CD4-positive, CD25-positive, alpha-beta regulatory T cell (primary cell): ENCODE data around the gene NFASC. TPM values are rescaled to one million over a fixed set of nuclear protein-coding genes. Genes with fewer than 3 reads are reported as not detected.

Source experiments
- ATAC-seq, 2 donors: fragments of 150-1000 bp; cut with Tn5 transposase; one replicate each; pipeline ENCODE4 v1.10.0; 2021; ENCODE audit warnings: low read depth in 2 of 2, moderate number of reproducible peaks in 2 of 2, moderate library complexity in 1 of 2
- DNase-seq, 3 donors: peaks; one replicate each; pipeline versions ENCODE4 v3.0.0 to v3.0.0-alpha.2; 2012 to 2022; ENCODE audit warnings: mixed read lengths in 1 of 3
- H3K27ac ChIP-seq: one replicate; pipeline ENCODE4 v1.7.0; 2013; ENCODE audit warnings: mild to moderate bottlenecking, low read length; ENCODE audit not compliant: insufficient read depth, poor library complexity, severe bottlenecking
- H3K27me3 ChIP-seq: one replicate; pipeline ENCODE4 v1.7.0; 2013; ENCODE audit warnings: low read length; ENCODE audit not compliant: control insufficient read depth, insufficient read depth
- H3K36me3 ChIP-seq: one replicate; pipeline ENCODE4 v1.7.0; 2013; ENCODE audit warnings: mild to moderate bottlenecking, low read length, moderate library complexity; ENCODE audit not compliant: control insufficient read depth, insufficient read depth
- H3K4me1 ChIP-seq: 2 replicates; pipeline ENCODE4 v1.7.0; 2013; ENCODE audit warnings: mild to moderate bottlenecking, low read length; ENCODE audit not compliant: insufficient read depth, control insufficient read depth, poor library complexity, severe bottlenecking
- H3K4me3 ChIP-seq: one replicate; pipeline ENCODE4 v1.7.0; 2013; ENCODE audit warnings: low read depth, mild to moderate bottlenecking, low read length, moderate library complexity
- H3K9me3 ChIP-seq, 2 experiments: 1 replicate in 1 of 2; 2 replicates in 1 of 2; pipeline ENCODE4 v1.7.0; 2013; ENCODE audit warnings: low read length in 2 of 2, mild to moderate bottlenecking in 1 of 2, moderate library complexity in 1 of 2; ENCODE audit not compliant: control insufficient read depth in 2 of 2
- H3K27ac Mint-ChIP-seq, 3 donors: one replicate each; pipeline ENCODE4 v1.8.0; 2020 to 2022; ENCODE audit warnings: mild to moderate bottlenecking in 3 of 3, mixed read lengths in 3 of 3, moderate library complexity in 2 of 3
- H3K27me3 Mint-ChIP-seq: one replicate; pipeline ENCODE4 v1.8.0; 2022; ENCODE audit warnings: mild to moderate bottlenecking, mixed read lengths
- H3K36me3 Mint-ChIP-seq: one replicate; pipeline ENCODE4 v1.8.0; 2020; ENCODE audit warnings: mixed read lengths
- H3K4me1 Mint-ChIP-seq, 4 donors: one replicate each; pipeline ENCODE4 v1.8.0; 2020 to 2022; ENCODE audit warnings: mixed read lengths in 4 of 4, mild to moderate bottlenecking in 1 of 4
- H3K4me3 Mint-ChIP-seq, 4 donors: one replicate each; pipeline ENCODE4 v1.8.0; 2020 to 2022; ENCODE audit warnings: mild to moderate bottlenecking in 4 of 4, mixed read lengths in 4 of 4, moderate library complexity in 3 of 4
- H3K9me3 Mint-ChIP-seq, 7 donors: one replicate each; pipeline ENCODE4 v1.8.0; 2020 to 2022; ENCODE audit warnings: mixed read lengths in 7 of 7, mild to moderate bottlenecking in 3 of 7, moderate library complexity in 2 of 7
- polyA plus RNA-seq, 4 donors: library from polyadenylated mRNA; unstranded; fragments of 300-500 nt; fragmentation: Illumina TruSeq; gene quantifications; one replicate each; pipeline ENCODE4 v1.2.3, GENCODE V29; 2021
- total RNA-seq: library from RNA; stranded (reverse); gene quantifications from one replicate; pipeline ENCODE4 v1.2.3, GENCODE V29; 2022

Gene NFASC
- total and polyA plus RNA-seq, 5 donors from 2014 or later, result not detected

DNA sequence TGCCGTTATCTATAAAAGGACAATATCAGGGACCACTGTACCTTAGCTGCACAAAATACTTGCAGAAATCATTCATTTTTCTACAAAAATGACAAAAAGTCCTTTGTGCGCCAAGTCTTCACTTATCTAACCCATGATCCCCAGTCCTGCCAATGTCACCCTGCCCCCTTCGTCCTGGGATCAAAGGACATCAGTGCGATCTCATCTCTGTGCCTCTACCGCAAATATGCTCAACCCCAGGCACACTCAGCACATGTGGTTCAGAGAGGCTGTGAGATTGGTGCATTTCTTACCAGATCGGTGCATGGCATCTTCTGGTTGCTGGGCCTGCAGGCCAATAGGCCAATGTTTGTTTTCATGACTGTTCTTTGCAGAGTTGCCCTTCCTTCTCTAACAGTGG is 72.8 kb downstream of the NFASC start:
- no peaks in the 10 kb centered on the region for H3K27me3 ChIP-seq
- no peaks in the 10 kb centered on the region for H3K4me1 ChIP-seq
- no peak overlapping the region for H3K27ac ChIP-seq
- DNase-seq, result no peak
- Mint-ChIP-seq H3K27ac (no peak overlapping the region), H3K9me3 (peaks cover 0 to 1% (median 0%) of the 10 kb centered on the region in 7 donors), H3K4me1 (no peaks in the 10 kb centered on the region), H3K4me3 (no peak overlapping the region), H3K27me3 (no peaks in the 10 kb centered on the region), H3K36me3 (no peaks in the 10 kb centered on the region)
- ATAC-seq, result no peak
- no peaks in the 10 kb centered on the region for H3K36me3 ChIP-seq
- H3K4me3 ChIP-seq, result no peak overlapping the region
- H3K9me3 ChIP-seq, result no peaks in the 10 kb centered on the region

DNA sequence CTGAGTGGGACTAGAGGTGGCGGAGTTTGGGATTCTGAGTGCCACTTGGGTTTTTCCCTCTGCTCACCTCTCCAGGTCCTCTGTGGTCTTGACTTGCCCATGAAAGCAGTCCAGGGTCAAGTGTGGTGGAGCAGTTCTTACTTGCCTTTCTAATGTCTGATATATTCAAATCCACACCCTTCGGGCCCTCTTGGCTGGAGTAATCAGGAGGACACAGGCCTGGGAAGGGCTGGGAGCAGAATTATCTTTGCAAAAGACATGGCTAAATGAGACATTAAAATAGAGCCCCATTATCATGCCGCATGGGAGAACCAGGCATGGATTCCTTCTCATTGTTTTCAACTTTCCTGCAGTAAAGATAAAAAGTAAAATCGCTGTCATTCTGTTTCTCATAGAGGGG is 74.0 kb downstream of the NFASC start:
- no peak for ATAC-seq
- Histone ChIP-seq H3K4me1 (no peaks in the 10 kb centered on the region), H3K9me3 (no peaks in the 10 kb centered on the region), H3K4me3 (no peak overlapping the region), H3K27me3 (no peaks in the 10 kb centered on the region), H3K36me3 (no peaks in the 10 kb centered on the region), H3K27ac (no peak overlapping the region)
- no peak overlapping the region for H3K4me3 Mint-ChIP-seq
- no peak overlapping the region for H3K27ac Mint-ChIP-seq
- peaks cover 7% of the 10 kb centered on the region for H3K27me3 Mint-ChIP-seq
- DNase-seq, result no peak
- H3K4me1 Mint-ChIP-seq, result no peaks in the 10 kb centered on the region
- no peaks in the 10 kb centered on the region for H3K9me3 Mint-ChIP-seq
- H3K36me3 Mint-ChIP-seq, result no peaks in the 10 kb centered on the region

DNA sequence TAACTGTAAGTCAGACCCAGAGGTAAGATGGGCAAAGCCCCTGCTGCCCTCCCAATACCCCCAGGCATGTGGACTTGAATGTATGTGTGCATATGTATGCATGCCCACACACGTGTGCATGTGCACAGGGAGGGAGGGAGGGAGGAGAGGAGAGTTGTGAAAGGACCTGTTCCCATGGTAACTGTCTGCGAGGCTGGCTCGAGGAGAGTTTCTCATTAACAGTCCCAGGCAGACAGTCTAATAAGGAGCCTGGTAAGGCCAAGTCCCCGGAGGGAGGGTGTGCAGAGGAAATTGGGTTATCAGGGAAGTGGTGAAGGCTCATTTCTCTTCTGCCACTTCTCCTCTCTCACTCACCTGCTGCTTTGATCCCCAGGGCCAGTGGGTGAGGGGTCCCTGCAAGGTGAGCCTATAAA is 74.9 kb downstream of the NFASC start:
- DNase-seq (no peak), ATAC-seq (no peak)
- Mint-ChIP-seq H3K27me3 (peaks cover 8% of the 10 kb centered on the region), H3K4me3 (no peak overlapping the region), H3K9me3 (no peaks in the 10 kb centered on the region), H3K27ac (no peak overlapping the region), H3K36me3 (no peaks in the 10 kb centered on the region), H3K4me1 (no peaks in the 10 kb centered on the region)
- Histone ChIP-seq H3K27me3 (no peaks in the 10 kb centered on the region), H3K36me3 (no peaks in the 10 kb centered on the region), H3K9me3 (no peaks in the 10 kb centered on the region), H3K27ac (no peak overlapping the region), H3K4me3 (no peak overlapping the region), H3K4me1 (no peaks in the 10 kb centered on the region)

DNA sequence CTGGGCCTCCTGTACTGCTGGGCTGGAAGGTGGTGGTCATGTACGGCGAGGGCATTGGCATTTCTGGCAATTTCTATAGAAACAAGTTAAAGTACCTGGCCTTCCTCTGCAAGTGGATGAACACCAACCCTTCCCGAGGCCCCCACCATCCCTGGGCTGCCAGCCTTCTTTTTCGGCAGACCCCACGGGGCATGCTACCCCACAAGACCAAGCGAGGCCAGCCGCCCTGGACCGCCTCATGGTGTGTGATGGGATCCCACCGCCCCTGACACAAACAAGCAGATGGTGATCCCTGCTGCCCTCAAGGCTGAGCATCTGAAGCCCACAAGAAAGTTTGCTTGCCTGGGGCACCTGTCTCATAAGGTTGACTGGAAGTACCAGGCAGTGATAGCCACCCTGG is 76.0 kb downstream of the NFASC start:
- H3K36me3 ChIP-seq, result no peaks in the 10 kb centered on the region
- DNase-seq (no peak), ATAC-seq (no peak)
- H3K9me3 ChIP-seq, result no peaks in the 10 kb centered on the region
- no peaks in the 10 kb centered on the region for H3K4me1 ChIP-seq
- H3K27ac Mint-ChIP-seq, result no peak overlapping the region
- H3K4me3 ChIP-seq, result no peak overlapping the region
- H3K27me3 Mint-ChIP-seq, result peaks cover 8% of the 10 kb centered on the region
- H3K27me3 ChIP-seq, result no peaks in the 10 kb centered on the region
- no peak overlapping the region for H3K4me3 Mint-ChIP-seq
- H3K27ac ChIP-seq, result no peak overlapping the region
- H3K36me3 Mint-ChIP-seq, result no peaks in the 10 kb centered on the region
- no peaks in the 10 kb centered on the region for H3K4me1 Mint-ChIP-seq
- H3K9me3 Mint-ChIP-seq, result no peaks in the 10 kb centered on the region

DNA sequence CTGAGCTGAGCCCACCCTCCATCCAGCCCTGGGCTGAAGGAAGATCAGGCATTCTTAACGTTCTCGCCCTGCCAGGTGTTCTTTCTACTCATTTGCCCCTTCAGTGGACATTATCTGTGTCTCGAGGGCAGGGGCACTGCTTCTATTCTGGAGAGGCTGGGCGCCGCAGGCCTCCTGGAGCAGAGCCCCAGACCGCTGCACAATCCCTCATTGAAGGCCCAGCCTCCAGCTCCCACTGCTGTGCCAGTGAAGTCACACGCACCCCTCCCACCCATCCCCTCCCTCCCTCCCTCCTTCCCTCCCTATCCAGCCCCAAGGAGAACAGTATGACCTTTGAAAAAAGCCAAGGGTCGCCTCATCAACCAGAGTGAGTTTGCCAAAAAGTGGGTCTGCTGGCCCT is 76.7 kb downstream of the NFASC start:
- Histone ChIP-seq H3K4me3 (no peak overlapping the region), H3K27ac (no peak overlapping the region), H3K36me3 (no peaks in the 10 kb centered on the region), H3K9me3 (no peaks in the 10 kb centered on the region), H3K4me1 (no peaks in the 10 kb centered on the region), H3K27me3 (no peaks in the 10 kb centered on the region)
- ATAC-seq, result no peak
- no peaks in the 10 kb centered on the region for H3K4me1 Mint-ChIP-seq
- H3K36me3 Mint-ChIP-seq, result no peaks in the 10 kb centered on the region
- no peak overlapping the region for H3K27ac Mint-ChIP-seq
- H3K9me3 Mint-ChIP-seq, result no peaks in the 10 kb centered on the region
- no peak for DNase-seq
- H3K27me3 Mint-ChIP-seq, result peaks cover 8% of the 10 kb centered on the region
- no peak overlapping the region for H3K4me3 Mint-ChIP-seq

DNA sequence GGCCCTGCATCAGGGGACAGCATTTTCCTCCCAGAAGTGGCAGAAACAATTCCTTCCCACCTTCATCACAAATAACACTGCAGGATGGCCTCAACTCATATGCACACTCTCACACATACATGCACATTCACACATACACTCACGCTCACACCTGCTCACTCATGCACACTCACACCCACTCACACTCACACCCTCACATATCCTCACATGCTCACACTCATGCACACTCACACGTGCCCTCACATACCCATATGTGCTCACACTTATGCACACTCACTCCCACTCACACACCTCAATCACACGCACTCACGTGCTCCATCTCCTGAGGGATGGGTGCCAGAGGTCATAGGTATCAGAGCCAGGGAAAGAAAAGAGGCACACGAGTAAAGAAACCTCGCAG is 77.1 kb downstream of the NFASC start:
- no peaks in the 10 kb centered on the region for H3K27me3 ChIP-seq
- DNase-seq (no peak), ATAC-seq (no peak)
- H3K9me3 ChIP-seq, result no peaks in the 10 kb centered on the region
- no peaks in the 10 kb centered on the region for H3K36me3 ChIP-seq
- no peaks in the 10 kb centered on the region for H3K4me1 Mint-ChIP-seq
- H3K27ac Mint-ChIP-seq, result no peak overlapping the region
- no peaks in the 10 kb centered on the region for H3K4me1 ChIP-seq
- H3K9me3 Mint-ChIP-seq, result no peaks in the 10 kb centered on the region
- H3K36me3 Mint-ChIP-seq, result no peaks in the 10 kb centered on the region
- peaks cover 8% of the 10 kb centered on the region for H3K27me3 Mint-ChIP-seq
- H3K27ac ChIP-seq, result no peak overlapping the region
- H3K4me3 Mint-ChIP-seq, result no peak overlapping the region
- no peak overlapping the region for H3K4me3 ChIP-seq

DNA sequence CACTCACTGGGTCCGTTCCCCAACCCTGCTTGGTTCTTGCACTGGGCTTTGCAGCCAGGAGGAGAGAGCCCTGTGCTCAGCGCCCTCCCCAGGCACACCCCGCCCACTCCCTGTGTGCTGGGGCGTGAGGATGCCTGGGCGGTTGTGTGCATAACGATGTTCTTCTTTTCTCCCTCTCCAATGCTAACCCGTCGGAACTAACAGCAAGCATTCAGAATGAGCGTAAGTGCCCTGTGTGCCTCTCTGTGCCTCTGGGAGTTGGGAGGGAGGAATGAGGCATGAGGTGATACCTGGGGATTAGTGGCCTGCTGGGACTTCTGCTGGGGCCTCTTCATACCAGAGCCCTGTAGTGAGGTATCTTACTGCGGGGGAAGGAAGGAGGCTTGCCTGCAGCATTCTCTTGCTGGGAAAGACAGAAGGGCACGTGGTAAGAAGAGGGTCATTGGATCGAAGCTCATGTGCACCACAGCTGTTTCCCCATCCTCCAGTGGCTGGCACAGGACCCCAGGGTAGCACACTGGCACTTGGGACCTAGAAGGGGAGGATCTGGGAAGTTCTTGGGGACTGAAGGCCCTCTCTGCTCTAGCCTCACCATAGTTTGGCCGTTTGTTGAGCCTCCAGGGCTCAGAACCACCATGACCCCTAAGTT is 79.8 kb downstream of the NFASC start:
- Mint-ChIP-seq H3K4me1 (no peaks in the 10 kb centered on the region), H3K4me3 (no peak overlapping the region), H3K27me3 (peaks cover 15% of the 10 kb centered on the region), H3K9me3 (no peaks in the 10 kb centered on the region), H3K36me3 (no peaks in the 10 kb centered on the region), H3K27ac (no peak overlapping the region)
- Histone ChIP-seq H3K9me3 (no peaks in the 10 kb centered on the region), H3K4me3 (no peak overlapping the region), H3K4me1 (no peaks in the 10 kb centered on the region), H3K27ac (no peak overlapping the region), H3K36me3 (no peaks in the 10 kb centered on the region), H3K27me3 (no peaks in the 10 kb centered on the region)
- ATAC-seq, result no peak
- DNase-seq, result no peak
